ENCODE data around the gene PCBP3.

- TF ChIP-seq POLR2A (IDR thresholded peaks at IDR 0.05) (no peak), CTCF (IDR thresholded peaks at IDR 0.05 in 4 of 5, conservative IDR thresholded peaks at IDR 0.05 in 1 of 5) (no peak)
Measured at GRCh38 chr21:45969921-45970673, 326.6 kb downstream of the PCBP3 start.

Data from gastrocnemius medialis (tissue), 4 donors.